CD4-positive, alpha-beta T cell treated with Interleukin-2 at 100 ng/mL for 4 hours (primary cell): ENCODE results near the gene HBP1.
"Not testable (repeated sequence)": the region's sequence is repeated elsewhere in the genome, so short reads cannot be mapped to it uniquely, and the experiment has no call there.

Source experiments
- DNase-seq: peaks from one replicate; pipeline ENCODE4 v3.0.0-alpha.2; 2020; ENCODE audit warnings: low spot score

The HBP1 gene

GRCh38 chr7:107168233-107169119 is at the start of gene HBP1:
TSS of gene HBP1 (plus strand) at chr7:107169003. CDS start at chr7:107179894, 10,891 bp downstream.
- peak; percentile 99 for DNase-seq

GRCh38 chr7:107119376-107120105 is 49.3 kb upstream of the HBP1 start:
- no peak for DNase-seq

- DNase-seq = no peak
These were observed 46.3 kb upstream of the HBP1 start for GRCh38 chr7:107122486-107122911.

GRCh38 chr7:107123392-107123791 is 45.4 kb upstream of the HBP1 start:
- DNase-seq = no peak

GRCh38 chr7:107125475-107125874 is 43.3 kb upstream of the HBP1 start:
- no peak for DNase-seq

GRCh38 chr7:107128217-107128616 is 40.6 kb upstream of the HBP1 start:
- no peak for DNase-seq

GRCh38 chr7:107128748-107129147 is 40.1 kb upstream of the HBP1 start:
- no peak for DNase-seq

GRCh38 chr7:107130487-107131220 is 38.1 kb upstream of the HBP1 start:
- DNase-seq = no peak

- DNase-seq = no peak
These were observed 35.4 kb upstream of the HBP1 start for GRCh38 chr7:107133396-107133795.

- DNase-seq = no peak
These were observed 29.9 kb upstream of the HBP1 start for GRCh38 chr7:107138696-107139420.

- not testable (repeated sequence) for DNase-seq
These were observed 24.9 kb upstream of the HBP1 start for GRCh38 chr7:107143875-107144274.

GRCh38 chr7:107145067-107145838 is 23.6 kb upstream of the HBP1 start:
- DNase-seq = no peak

GRCh38 chr7:107147464-107148393 is 21.1 kb upstream of the HBP1 start:
- DNase-seq = peak; percentile 54

- no peak for DNase-seq
These were observed 20.1 kb upstream of the HBP1 start for GRCh38 chr7:107148721-107149120.

GRCh38 chr7:107149863-107150262 is 18.9 kb upstream of the HBP1 start:
- DNase-seq = no peak

- DNase-seq = peak; percentile 83
These were observed 18.3 kb upstream of the HBP1 start for GRCh38 chr7:107150375-107151073.

- no peak for DNase-seq
These were observed 17.3 kb upstream of the HBP1 start for GRCh38 chr7:107151538-107151937.

- DNase-seq = no peak
These were observed 16.8 kb upstream of the HBP1 start for GRCh38 chr7:107152011-107152410.

GRCh38 chr7:107154826-107155225 is 14.0 kb upstream of the HBP1 start:
- no peak for DNase-seq
